Measurements from ENCODE around the gene GRIN3A.

The GRIN3A gene

GRCh38 chr9:101571114-101571513 is 167.3 kb downstream of the GRIN3A start:
- no peak for TF ChIP-seq CTCF (IDR thresholded peaks at IDR 0.05; ENCODE audit: low read depth, low read length, missing control alignments)
- DNase-seq (ENCODE audit: low read depth): no peak
- H3K4me3 ChIP-seq (ENCODE audit: low read depth, low read length): no peak overlapping the region

GRCh38 chr9:101569741-101570501 is 168.5 kb downstream of the GRIN3A start:
- no peak for DNase-seq (ENCODE audit: low read depth)
- TF ChIP-seq CTCF (IDR thresholded peaks at IDR 0.05; ENCODE audit: low read depth, low read length, missing control alignments): no peak
- H3K4me3 ChIP-seq (ENCODE audit: low read depth, low read length): no peak overlapping the region

- no peak overlapping the region for H3K4me3 ChIP-seq (ENCODE audit: low read depth, low read length)
- DNase-seq (ENCODE audit: low read depth): no peak
- no peak for TF ChIP-seq CTCF (IDR thresholded peaks at IDR 0.05; ENCODE audit: low read depth, low read length, missing control alignments)
These were observed 170.6 kb downstream of the GRIN3A start for GRCh38 chr9:101567725-101568350.

GRCh38 chr9:101566904-101567724 is 171.3 kb downstream of the GRIN3A start:
- no peak for DNase-seq (ENCODE audit: low read depth)
- peak; percentile 55 for TF ChIP-seq CTCF (IDR thresholded peaks at IDR 0.05; ENCODE audit: low read depth, low read length, missing control alignments)
- H3K4me3 ChIP-seq (ENCODE audit: low read depth, low read length): no peak overlapping the region

GRCh38 chr9:101564252-101564651 is 174.2 kb downstream of the GRIN3A start:
- no peak for TF ChIP-seq CTCF (IDR thresholded peaks at IDR 0.05; ENCODE audit: low read depth, low read length, missing control alignments)
- no peak for DNase-seq (ENCODE audit: low read depth)
- no peak overlapping the region for H3K4me3 ChIP-seq (ENCODE audit: low read depth, low read length)

- no peak overlapping the region for H3K4me3 ChIP-seq (ENCODE audit: low read depth, low read length)
- no peak for DNase-seq (ENCODE audit: low read depth)
These were observed 175.5 kb downstream of the GRIN3A start for GRCh38 chr9:101562966-101563365.

More at GRCh38 chr9:101562966-101563365, 175.5 kb downstream of the GRIN3A start:
- no peak for TF ChIP-seq CTCF (IDR thresholded peaks at IDR 0.05; ENCODE audit: low read depth, low read length, missing control alignments)
